Neuronal stem cell (in vitro differentiated cells): Measurements from ENCODE around the gene GOLIM4.

ENCODE experiments used
- DNase-seq: peaks from one replicate; pipeline ENCODE4 v3.0.0-alpha.2; 2013; ENCODE audit warnings: low spot score
- H2AFZ ChIP-seq: one replicate; pipeline ENCODE4 v1.6.1; 2013; ENCODE audit warnings: mild to moderate bottlenecking, low read length, inconsistent platforms
- H2AK5ac ChIP-seq: 2 replicates; pipeline ENCODE4 v1.6.1; 2013; ENCODE audit warnings: low read depth, mild to moderate bottlenecking, inconsistent platforms, low read length, moderate library complexity, mixed read lengths
- H2BK120ac ChIP-seq: 2 replicates; pipeline ENCODE4 v1.6.1; 2013; ENCODE audit warnings: low read depth, mild to moderate bottlenecking, inconsistent platforms, low read length, moderate library complexity, mixed read lengths
- H2BK12ac ChIP-seq: one replicate; pipeline ENCODE4 v1.6.1; 2013; ENCODE audit warnings: low read length, inconsistent platforms
- H2BK15ac ChIP-seq: 2 replicates; pipeline ENCODE4 v1.6.1; 2013; ENCODE audit warnings: mild to moderate bottlenecking, low read length, inconsistent platforms, mixed read lengths
- H2BK5ac ChIP-seq: one replicate; pipeline ENCODE4 v1.6.1; 2013; ENCODE audit warnings: inconsistent platforms, mild to moderate bottlenecking, low read length, moderate library complexity
- H3K14ac ChIP-seq: one replicate; pipeline ENCODE4 v1.6.1; 2013; ENCODE audit warnings: low read length, inconsistent platforms
- H3K18ac ChIP-seq: 2 replicates; pipeline ENCODE4 v1.6.1; 2013; ENCODE audit warnings: low read length, inconsistent platforms
- H3K23ac ChIP-seq: 2 replicates; pipeline ENCODE4 v1.6.1; 2013; ENCODE audit warnings: low read depth, mild to moderate bottlenecking, mixed read lengths, low read length, inconsistent platforms; ENCODE audit not compliant: poor library complexity
- H3K27ac ChIP-seq: replicated peaks from 3 replicates; pipeline ENCODE4 v1.5.1; 2013; ENCODE audit warnings: low read length, inconsistent platforms
- H3K27me3 ChIP-seq, 3 experiments: 2 replicates each; pipeline ENCODE4 v1.6.1; 2013; ENCODE audit warnings: low read length in 3 of 3, mild to moderate bottlenecking in 2 of 3, inconsistent platforms in 1 of 3, low read depth in 1 of 3, mixed read lengths in 1 of 3, moderate library complexity in 1 of 3; ENCODE audit not compliant: control insufficient read depth in 3 of 3, insufficient read depth in 3 of 3
- H3K36me3 ChIP-seq, 2 donors: replicated peaks in 1 of 2; 2 replicates each; pipeline ENCODE4 v1.6.1; 2013; ENCODE audit warnings: low read length in 2 of 2; ENCODE audit not compliant: control insufficient read depth in 2 of 2, insufficient read depth in 2 of 2
- H3K4ac ChIP-seq: 2 replicates; pipeline ENCODE4 v1.6.1; 2013; ENCODE audit warnings: inconsistent platforms, mild to moderate bottlenecking, low read length, moderate library complexity
- H3K4me1 ChIP-seq, 2 donors: 1 replicate in 1 of 2; 2 replicates in 1 of 2; pipeline ENCODE4 v1.6.1; 2013; ENCODE audit warnings: low read length in 2 of 2, low read depth in 1 of 2; ENCODE audit not compliant: control insufficient read depth in 2 of 2, insufficient read depth in 1 of 2
- H3K4me2 ChIP-seq: one replicate; pipeline ENCODE4 v1.6.1; 2013; ENCODE audit warnings: mild to moderate bottlenecking, low read length, inconsistent platforms; ENCODE audit not compliant: insufficient read depth, poor library complexity, severe bottlenecking
- H3K4me3 ChIP-seq, 2 donors: 2 replicates each; pipeline ENCODE4 v1.5.1; 2013; ENCODE audit warnings: low read length in 2 of 2, mild to moderate bottlenecking in 2 of 2, inconsistent platforms in 1 of 2, moderate library complexity in 1 of 2
- H3K79me1 ChIP-seq: one replicate; pipeline ENCODE4 v1.6.1; 2013; ENCODE audit warnings: low read depth, mild to moderate bottlenecking, inconsistent platforms, low read length, moderate library complexity
- H3K9ac ChIP-seq: one replicate; pipeline ENCODE4 v1.6.1; 2013; ENCODE audit warnings: mild to moderate bottlenecking, low read depth, low read length, inconsistent platforms; ENCODE audit not compliant: poor library complexity
- H3K9me3 ChIP-seq, 2 donors: replicated peaks in 1 of 2; 2 replicates each; pipeline versions ENCODE3 to v1.6.1; 2013; ENCODE audit warnings: low read length in 2 of 2, mild to moderate bottlenecking in 2 of 2, inconsistent platforms in 1 of 2, low read depth in 1 of 2, mixed read lengths in 1 of 2, moderate library complexity in 1 of 2; ENCODE audit not compliant: control insufficient read depth in 2 of 2, insufficient read depth in 1 of 2
- H4K8ac ChIP-seq: one replicate; pipeline ENCODE4 v1.6.1; 2013; ENCODE audit warnings: low read depth, mild to moderate bottlenecking, inconsistent platforms, low read length, moderate library complexity
- H4K91ac ChIP-seq: one replicate; pipeline ENCODE4 v1.6.1; 2013; ENCODE audit warnings: low read length, low read depth, mild to moderate bottlenecking, inconsistent platforms; ENCODE audit not compliant: poor library complexity
- WGBS, 2 donors: extraction: QIAGEN DNeasy Blood & Tissue Kit; methylation state at CpG; one replicate each; pipeline ENCODE4 v1.1.7; 2013; ENCODE audit warnings: missing lambda C conversion rate in 2 of 2, mixed read lengths in 1 of 2; ENCODE audit not compliant: insufficient read length in 2 of 2, insufficient replicate concordance in 1 of 2; ENCODE audit errors: extremely low coverage in 2 of 2; 5-methylcytosine and 5-hydroxymethylcytosine counted together

GOLIM4 gene

GRCh38 chr3:168073842-168074605 is 21.7 kb downstream of the GOLIM4 start:
- no peak for DNase-seq
- Histone ChIP-seq H3K27ac (no peak overlapping the region), H2BK12ac (no peak overlapping the region), H3K4ac (no peak overlapping the region), H4K91ac (no peak overlapping the region), H3K27me3 (no peaks in the 10 kb centered on the region), H3K14ac (no peak overlapping the region), H3K9ac (no peak overlapping the region), H4K8ac (no peak overlapping the region), H3K4me2 (no peak overlapping the region), H2BK15ac (no peak overlapping the region), H3K23ac (no peak overlapping the region), H3K4me1 (no peaks in the 10 kb centered on the region), H3K79me1 (no peaks in the 10 kb centered on the region), H2BK5ac (no peak overlapping the region), H3K36me3 (peaks cover 0 to 2% of the 10 kb centered on the region in 2 donors), H2AK5ac (no peak overlapping the region), H3K9me3 (no peaks in the 10 kb centered on the region), H2AFZ (no peak overlapping the region), H2BK120ac (no peak overlapping the region), H3K4me3 (no peak overlapping the region), H3K18ac (no peak overlapping the region)
- WGBS, 2 donors: no CpG with 5 or more reads among the region's 4 CpGs

GRCh38 chr3:168072323-168072650 is 23.4 kb downstream of the GOLIM4 start:
- Histone ChIP-seq H3K4me3 (no peak overlapping the region), H3K36me3 (peaks cover 0 to 2% of the 10 kb centered on the region in 2 donors), H3K79me1 (no peaks in the 10 kb centered on the region), H3K18ac (no peak overlapping the region), H3K23ac (no peak overlapping the region), H3K4me2 (no peak overlapping the region), H2AK5ac (no peak overlapping the region), H3K4ac (no peak overlapping the region), H4K8ac (no peak overlapping the region), H2BK5ac (no peak overlapping the region), H2BK15ac (no peak overlapping the region), H2AFZ (no peak overlapping the region), H3K27me3 (no peaks in the 10 kb centered on the region), H3K9ac (no peak overlapping the region), H3K4me1 (no peaks in the 10 kb centered on the region), H3K9me3 (no peaks in the 10 kb centered on the region), H3K14ac (no peak overlapping the region), H3K27ac (no peak overlapping the region), H2BK120ac (no peak overlapping the region), H4K91ac (no peak overlapping the region), H2BK12ac (no peak overlapping the region)
- no peak for DNase-seq

- Histone ChIP-seq H3K9ac (no peak overlapping the region), H2AK5ac (no peak overlapping the region), H2BK120ac (no peak overlapping the region), H3K79me1 (no peaks in the 10 kb centered on the region), H3K18ac (no peak overlapping the region), H3K4ac (no peak overlapping the region), H4K8ac (no peak overlapping the region), H3K4me3 (no peak overlapping the region), H3K27me3 (no peaks in the 10 kb centered on the region), H2BK15ac (no peak overlapping the region), H3K14ac (no peak overlapping the region), H3K4me2 (no peak overlapping the region), H3K27ac (no peak overlapping the region), H3K23ac (no peak overlapping the region), H3K36me3 (peaks cover 0 to 2% of the 10 kb centered on the region in 2 donors), H2AFZ (no peak overlapping the region), H3K4me1 (no peaks in the 10 kb centered on the region), H3K9me3 (no peaks in the 10 kb centered on the region), H4K91ac (no peak overlapping the region), H2BK12ac (no peak overlapping the region), H2BK5ac (no peak overlapping the region)
- no CpG with 5 or more reads among the region's 8 CpGs for WGBS, 2 donors
- DNase-seq: no peak
These were observed 24.0 kb downstream of the GOLIM4 start for GRCh38 chr3:168071591-168072322.

GRCh38 chr3:168070919-168071318 is 24.8 kb downstream of the GOLIM4 start:
- Histone ChIP-seq H2BK5ac (no peak overlapping the region), H3K18ac (no peak overlapping the region), H2AFZ (no peak overlapping the region), H3K27ac (no peak overlapping the region), H3K36me3 (peaks cover 0 to 2% of the 10 kb centered on the region in 2 donors), H4K8ac (no peak overlapping the region), H2BK12ac (no peak overlapping the region), H3K4me3 (no peak overlapping the region), H3K4me1 (no peaks in the 10 kb centered on the region), H2BK15ac (no peak overlapping the region), H2BK120ac (no peak overlapping the region), H3K9ac (no peak overlapping the region), H4K91ac (no peak overlapping the region), H3K4me2 (no peak overlapping the region), H3K27me3 (no peaks in the 10 kb centered on the region), H3K79me1 (no peaks in the 10 kb centered on the region), H3K23ac (no peak overlapping the region), H3K4ac (no peak overlapping the region), H3K14ac (no peak overlapping the region), H2AK5ac (no peak overlapping the region), H3K9me3 (no peaks in the 10 kb centered on the region)
- no CpG with 5 or more reads among the region's 2 CpGs for WGBS, 2 donors
- no peak for DNase-seq
